HepG2 (cell line): Measurements from ENCODE around the gene TMEM100. TPM values are rescaled to one million over a fixed set of nuclear protein-coding genes. Genes with fewer than 3 reads are reported as not detected.

Experiments used
- ATAC-seq: fragments of 200-7000 bp; cut with Tn5 transposase; 3 replicates; pipeline ENCODE4 v1.9.1; 2020; ENCODE audit warnings: mild to moderate bottlenecking, moderate library complexity
- BruUV-seq: library from RNA; stranded (reverse); fragments of 400-500 nt; replicated peaks from 2 replicates; lab custom pipeline; 2021; lab: Mats Ljungman, UMichigan
- CTCF ChIA-PET: fragments of 300-600 bp; formaldehyde crosslinking; extraction: SDS; loops from one replicate; lab custom pipeline; 2021; ENCODE audit warnings: low total read pairs, inconsistent platforms, low intra/inter-chr PET ratio; lab: Yijun Ruan, JAX
- POLR2A ChIA-PET: fragments of 350-600 bp; sonication (Branson Sonifier 250); formaldehyde crosslinking; loops from one replicate; lab custom pipeline; 2020; ENCODE audit warnings: antibody characterized with exemption, inconsistent platforms; lab: Yijun Ruan, JAX
- DNase-seq: peaks from one replicate; pipeline ENCODE4 v3.0.0-alpha.2; 2015; ENCODE audit warnings: low spot score
- FAIRE-seq: peaks from 3 replicates; lab custom pipeline; 2011; peaks lifted over from hg19 to GRCh38; lab: Jason Lieb, UNC
- H2AFZ ChIP-seq: one replicate; pipeline ENCODE4 v1.6.1; 2011; ENCODE audit warnings: low read length, inconsistent platforms
- H3K27ac ChIP-seq: fragments of 300-600 bp; 3 replicates; pipeline ENCODE4 v1.8.0; 2011; ENCODE audit warnings: mixed run types, mild to moderate bottlenecking, mixed read lengths, low read length, inconsistent platforms; ENCODE audit not compliant: insufficient read depth; ENCODE audit errors: extremely low read length
- H3K27me3 ChIP-seq, 2 experiments: fragments of 200-600 bp in 1 of 2; 2 replicates in 1 of 2; 3 replicates in 1 of 2; pipeline versions ENCODE4 v1.6.0 to v1.8.0; 2011; ENCODE audit warnings: low read length in 2 of 2, mild to moderate bottlenecking in 2 of 2, moderate library complexity in 2 of 2, inconsistent platforms in 1 of 2; ENCODE audit not compliant: insufficient read depth in 2 of 2, control insufficient read depth in 1 of 2
- H3K36me3 ChIP-seq, 2 experiments: fragments of 200-600 bp in 1 of 2; replicated peaks in 1 of 2; 2 replicates in 1 of 2; 3 replicates in 1 of 2; pipeline versions ENCODE4 v1.5.1 to v1.8.0; 2011; ENCODE audit warnings: low read length in 2 of 2, inconsistent platforms in 1 of 2; ENCODE audit not compliant: insufficient read depth in 2 of 2, control insufficient read depth in 1 of 2
- H3K4me1 ChIP-seq: 2 replicates; pipeline ENCODE4 v1.5.1; 2012; ENCODE audit warnings: low read length, inconsistent platforms; ENCODE audit not compliant: insufficient read depth
- H3K4me2 ChIP-seq: 2 replicates; pipeline ENCODE4 v1.6.0; 2011; ENCODE audit warnings: low read depth, low read length, inconsistent platforms
- H3K4me3 ChIP-seq, 3 experiments: fragments of 200-600 bp in 1 of 3; sonication (generic), shearing (Covaris generic) in 1 of 3; replicated peaks in 1 of 3; 2 replicates each; pipeline ENCODE4 v1.5.1; 2011 to 2016; ENCODE audit warnings: low read length in 3 of 3, inconsistent platforms in 2 of 3, low read depth in 2 of 3, mild to moderate bottlenecking in 2 of 3, control low read depth in 1 of 3, mixed read lengths in 1 of 3; ENCODE audit not compliant: insufficient read depth in 1 of 3
- H3K79me2 ChIP-seq: one replicate; pipeline ENCODE4 v1.6.1; 2011; ENCODE audit warnings: low read length, inconsistent platforms; ENCODE audit not compliant: insufficient read depth
- H3K9ac ChIP-seq: 2 replicates; pipeline ENCODE4 v1.6.0; 2011; ENCODE audit warnings: mild to moderate bottlenecking, low read depth, low read length, inconsistent platforms; ENCODE audit not compliant: insufficient read depth
- H3K9me3 ChIP-seq: 2 replicates; pipeline ENCODE4 v1.5.1; 2012; ENCODE audit warnings: mild to moderate bottlenecking, low read length
- H4K20me1 ChIP-seq: 2 replicates; pipeline ENCODE4 v1.6.0; 2011; ENCODE audit warnings: inconsistent platforms, mild to moderate bottlenecking, low read length, moderate library complexity; ENCODE audit not compliant: insufficient read depth
- MEIS2 ChIP-seq: sonication (generic); formaldehyde crosslinking; IDR thresholded peaks from 2 replicates; pipeline ENCODE4 v1.9.0; 2021; ENCODE audit warnings: mild to moderate bottlenecking, missing genetic modification reagents
- MTERF4 ChIP-seq: sonication (generic); formaldehyde crosslinking; IDR thresholded peaks from 2 replicates; pipeline ENCODE4 v1.8.0; 2023; ENCODE audit warnings: mild to moderate bottlenecking, missing genetic modification reagents
- RELA ChIP-seq: sonication (generic); formaldehyde crosslinking; IDR thresholded peaks from 2 replicates; pipeline ENCODE4 v1.4.0; 2020; ENCODE audit warnings: missing genetic modification reagents
- U2AF2 ChIP-seq: fragments of 200-400 bp; formaldehyde crosslinking; IDR thresholded peaks from 2 replicates; pipeline ENCODE4 v1.6.1; 2017; ENCODE audit warnings: low read depth, mild to moderate bottlenecking, low read length
- ZNF629 ChIP-seq: sonication (generic); formaldehyde crosslinking; conservative IDR thresholded peaks from 2 replicates; pipeline ENCODE4 v1.5.0; 2020; ENCODE audit warnings: missing genetic modification reagents
- WGBS: methylation state at CpG from one replicate; pipeline ENCODE4 v1.1.6; 2017; ENCODE audit warnings: low lambda C conversion rate; 5-methylcytosine and 5-hydroxymethylcytosine counted together
- in situ Hi-C: cut with HindIII; loops from 2 replicates; pipeline ENCODE4 v1.10.0; 2017; ENCODE audit warnings: low pct_unique_long_range_greater_than_20kb; ENCODE audit not compliant: extremely low pct_ligation_motif_present
- intact Hi-C: fragments of 100-400 bp; cut with micrococcal nuclease; formaldehyde crosslinking; loops from one replicate; pipeline ENCODE4 v1.10.0; 2022; ENCODE audit not compliant: unreplicated experiment
- polyA plus RNA-seq, 8 experiments: library from polyadenylated mRNA; depleted of rRNA in 3 of 8; stranded (reverse) in 7 of 8; unstranded in 1 of 8; fragments of >200 nt; fragmentation: Illumina TruSeq in 4 of 8; extraction: Trizol in 4 of 8; gene quantifications; 2 replicates each; pipeline versions ENCODE4 v1.2.1 to v1.2.3, GENCODE V29; 2011 to 2016; ENCODE audit warnings: low read depth in 4 of 8, missing spikeins in 1 of 8, mixed read lengths in 1 of 8; ENCODE audit not compliant: insufficient read depth in 1 of 8
- total RNA-seq, 5 experiments: library from RNA; depleted of rRNA; stranded (reverse); fragments of >200 nt; fragmentation: Illumina TruSeq; extraction: Trizol; gene quantifications; 2 replicates each; pipeline ENCODE4 v1.2.3, GENCODE V29; 2016; ENCODE audit warnings: low read depth in 1 of 5
- TF ChIP-seq, protein P1 (sequence below): sonication (generic); formaldehyde crosslinking; IDR thresholded peaks from 2 replicates; pipeline ENCODE4 v1.4.0; 2020; ENCODE audit warnings: missing genetic modification reagents, borderline replicate concordance
- TF ChIP-seq, protein P2 (sequence below): fragments of 450-650 bp; IDR thresholded peaks from 2 replicates; pipeline ENCODE4 v1.6.1; 2017; ENCODE audit warnings: mild to moderate bottlenecking

Gene TMEM100
- total and polyA plus RNA-seq, 2 of the 13 experiments (the other 11 are each of a cell fraction or from before 2014, with no cell fraction given), result not detected

- WGBS, result 17% methylated on average over 4 of the region's 4 CpGs
- peak; percentile 83 for TF ChIP-seq ZNF629
- TF ChIP-seq, protein P1, sequence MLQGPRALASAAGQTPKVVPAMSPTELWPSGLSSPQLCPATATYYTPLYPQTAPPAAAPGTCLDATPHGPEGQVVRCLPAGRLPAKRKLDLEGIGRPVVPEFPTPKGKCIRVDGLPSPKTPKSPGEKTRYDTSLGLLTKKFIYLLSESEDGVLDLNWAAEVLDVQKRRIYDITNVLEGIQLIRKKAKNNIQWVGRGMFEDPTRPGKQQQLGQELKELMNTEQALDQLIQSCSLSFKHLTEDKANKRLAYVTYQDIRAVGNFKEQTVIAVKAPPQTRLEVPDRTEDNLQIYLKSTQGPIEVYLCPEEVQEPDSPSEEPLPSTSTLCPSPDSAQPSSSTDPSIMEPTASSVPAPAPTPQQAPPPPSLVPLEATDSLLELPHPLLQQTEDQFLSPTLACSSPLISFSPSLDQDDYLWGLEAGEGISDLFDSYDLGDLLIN (CRISPR knock-in tag), result no peak
- H3K9ac ChIP-seq, result no peak overlapping the region
- peaks cover 16% of the 10 kb centered on the region for H3K79me2 ChIP-seq
- intact Hi-C loops, result loop anchor here (10.0 kb wide), 1 partner anchor 355 kb away; no protein-coding TSS in a partner anchor
- no peaks in the 10 kb centered on the region for H3K9me3 ChIP-seq
- ChIA-PET POLR2A (interaction anchor here (1.5 to 1.8 kb wide), 3 partner anchors 11 to 21 kb away, joined by 4 to 17 read pairs (median 9); no protein-coding TSS in a partner anchor), CTCF (no interaction called here)
- H4K20me1 ChIP-seq, result no peaks in the 10 kb centered on the region
- no peak for DNase-seq
- no peak overlapping the region for H3K4me3 ChIP-seq
- peaks cover 0 to 9% of the 10 kb centered on the region in 2 experiments; a peak in 1 of 5 replicates for H3K36me3 ChIP-seq
- H3K4me2 ChIP-seq, result no peak overlapping the region
- H3K27me3 ChIP-seq, result no peaks in the 10 kb centered on the region; a peak in 1 of 5 replicates
- no TSS peak for BruUV-seq
- no peak for FAIRE-seq
- peaks cover 39% of the 10 kb centered on the region for H3K4me1 ChIP-seq
- ATAC-seq, result no peak
- no peak overlapping the region for H3K27ac ChIP-seq
- in situ Hi-C loops, result loop anchor here (25.0 kb wide), 1 partner anchor 363 kb away; no protein-coding TSS in a partner anchor
- H2AFZ ChIP-seq, result no peak overlapping the region
These were observed 27.3 kb upstream of the TMEM100 start for GRCh38 chr17:55749985-55750384.

GRCh38 chr17:55748841-55749240 is 26.2 kb upstream of the TMEM100 start:
- H3K9ac ChIP-seq, result no peak overlapping the region
- 0 out of 5 replicates have a peak, but pooled peaks cover 0 to 1% of the 10 kb centered on the region in 2 experiments for H3K36me3 ChIP-seq
- no peaks in the 10 kb centered on the region for H4K20me1 ChIP-seq
- ATAC-seq, result no peak
- no peak overlapping the region for H3K4me2 ChIP-seq
- TF ChIP-seq MTERF4 (CRISPR knock-in tag) (no peak), RELA (CRISPR knock-in tag) (no peak), MEIS2 (CRISPR knock-in tag) (no peak), U2AF2 (no peak)
- TF ChIP-seq, protein P2, sequence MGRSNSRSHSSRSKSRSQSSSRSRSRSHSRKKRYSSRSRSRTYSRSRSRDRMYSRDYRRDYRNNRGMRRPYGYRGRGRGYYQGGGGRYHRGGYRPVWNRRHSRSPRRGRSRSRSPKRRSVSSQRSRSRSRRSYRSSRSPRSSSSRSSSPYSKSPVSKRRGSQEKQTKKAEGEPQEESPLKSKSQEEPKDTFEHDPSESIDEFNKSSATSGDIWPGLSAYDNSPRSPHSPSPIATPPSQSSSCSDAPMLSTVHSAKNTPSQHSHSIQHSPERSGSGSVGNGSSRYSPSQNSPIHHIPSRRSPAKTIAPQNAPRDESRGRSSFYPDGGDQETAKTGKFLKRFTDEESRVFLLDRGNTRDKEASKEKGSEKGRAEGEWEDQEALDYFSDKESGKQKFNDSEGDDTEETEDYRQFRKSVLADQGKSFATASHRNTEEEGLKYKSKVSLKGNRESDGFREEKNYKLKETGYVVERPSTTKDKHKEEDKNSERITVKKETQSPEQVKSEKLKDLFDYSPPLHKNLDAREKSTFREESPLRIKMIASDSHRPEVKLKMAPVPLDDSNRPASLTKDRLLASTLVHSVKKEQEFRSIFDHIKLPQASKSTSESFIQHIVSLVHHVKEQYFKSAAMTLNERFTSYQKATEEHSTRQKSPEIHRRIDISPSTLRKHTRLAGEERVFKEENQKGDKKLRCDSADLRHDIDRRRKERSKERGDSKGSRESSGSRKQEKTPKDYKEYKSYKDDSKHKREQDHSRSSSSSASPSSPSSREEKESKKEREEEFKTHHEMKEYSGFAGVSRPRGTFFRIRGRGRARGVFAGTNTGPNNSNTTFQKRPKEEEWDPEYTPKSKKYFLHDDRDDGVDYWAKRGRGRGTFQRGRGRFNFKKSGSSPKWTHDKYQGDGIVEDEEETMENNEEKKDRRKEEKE, result no peak
- TF ChIP-seq, all 625 proteins: peak for 0
- DNase-seq (no peak), FAIRE-seq (no peak)
- intact Hi-C loops (no loop called here), in situ Hi-C loops (no loop called here)
- H2AFZ ChIP-seq, result no peak overlapping the region
- H3K9me3 ChIP-seq, result no peaks in the 10 kb centered on the region
- ChIA-PET CTCF (no interaction called here), POLR2A (no interaction called here)
- peaks cover 39% of the 10 kb centered on the region for H3K4me1 ChIP-seq
- no peak overlapping the region for H3K27ac ChIP-seq
- WGBS, result 95% methylated on average over 1 of the region's 1 CpG
- peaks cover 16% of the 10 kb centered on the region for H3K79me2 ChIP-seq
- H3K4me3 ChIP-seq, result no peak overlapping the region
- no peaks in the 10 kb centered on the region; a peak in 1 of 5 replicates for H3K27me3 ChIP-seq
- no TSS peak for BruUV-seq
